ENCODE measurements around the gene ITK.

ITK gene

GRCh38 chr5:157248821-157249470 is 68.3 kb downstream of the ITK start:
- Histone ChIP-seq H3K4me1 (ENCODE audit: control insufficient read depth, insufficient read depth, low read length) (peaks cover 14% of the 10 kb centered on the region), H3K27ac (ENCODE audit: low read depth, low read length) (no peak overlapping the region), H3K9ac (ENCODE audit: low read length) (no peak overlapping the region), H3K36me3 (ENCODE audit: control insufficient read depth, insufficient read depth, low read length) (no peaks in the 10 kb centered on the region), H3K4me3 (ENCODE audit: low read depth, low read length) (no peak overlapping the region), H3K27me3 (ENCODE audit: control insufficient read depth, insufficient read depth, low read length) (no peaks in the 10 kb centered on the region), H3K9me3 (ENCODE audit: control insufficient read depth, insufficient read depth, low read depth, low read length) (no peaks in the 10 kb centered on the region)

- Histone ChIP-seq H3K4me1 (ENCODE audit: control insufficient read depth, insufficient read depth, low read length) (no peaks in the 10 kb centered on the region), H3K9ac (ENCODE audit: low read length) (no peak overlapping the region), H3K27ac (ENCODE audit: low read depth, low read length) (no peak overlapping the region), H3K4me3 (ENCODE audit: low read depth, low read length) (no peak overlapping the region), H3K27me3 (ENCODE audit: control insufficient read depth, insufficient read depth, low read length) (no peaks in the 10 kb centered on the region), H3K36me3 (ENCODE audit: control insufficient read depth, insufficient read depth, low read length) (no peaks in the 10 kb centered on the region), H3K9me3 (ENCODE audit: control insufficient read depth, insufficient read depth, low read depth, low read length) (no peaks in the 10 kb centered on the region)
These were observed 72.2 kb downstream of the ITK start for GRCh38 chr5:157252711-157253465.

- no peak overlapping the region for H3K27ac ChIP-seq (ENCODE audit: low read depth, low read length)
- no peaks in the 10 kb centered on the region for H3K27me3 ChIP-seq (ENCODE audit: control insufficient read depth, insufficient read depth, low read length)
- H3K9me3 ChIP-seq (ENCODE audit: control insufficient read depth, insufficient read depth, low read depth, low read length) = no peaks in the 10 kb centered on the region
- H3K4me1 ChIP-seq (ENCODE audit: control insufficient read depth, insufficient read depth, low read length) = no peaks in the 10 kb centered on the region
- no peak overlapping the region for H3K9ac ChIP-seq (ENCODE audit: low read length)
- H3K36me3 ChIP-seq (ENCODE audit: control insufficient read depth, insufficient read depth, low read length) = no peaks in the 10 kb centered on the region
- no peak overlapping the region for H3K4me3 ChIP-seq (ENCODE audit: low read depth, low read length)
These were observed 72.9 kb downstream of the ITK start for GRCh38 chr5:157253547-157253946.

GRCh38 chr5:157258450-157258849 is 77.8 kb downstream of the ITK start:
- Histone ChIP-seq H3K4me1 (ENCODE audit: control insufficient read depth, insufficient read depth, low read length) (no peaks in the 10 kb centered on the region; the same call in 1 of the 2 replicates), H3K27ac (ENCODE audit: low read depth, low read length) (no peak overlapping the region), H3K4me3 (ENCODE audit: low read depth, low read length) (no peak overlapping the region), H3K9me3 (ENCODE audit: control insufficient read depth, insufficient read depth, low read depth, low read length) (no peaks in the 10 kb centered on the region), H3K27me3 (ENCODE audit: control insufficient read depth, insufficient read depth, low read length) (no peaks in the 10 kb centered on the region; the same call in 1 of the 2 replicates), H3K9ac (ENCODE audit: low read length) (no peak overlapping the region), H3K36me3 (ENCODE audit: control insufficient read depth, insufficient read depth, low read length) (no peaks in the 10 kb centered on the region)

- Histone ChIP-seq H3K27ac (ENCODE audit: low read depth, low read length) (no peak overlapping the region), H3K9me3 (ENCODE audit: control insufficient read depth, insufficient read depth, low read depth, low read length) (no peaks in the 10 kb centered on the region), H3K36me3 (ENCODE audit: control insufficient read depth, insufficient read depth, low read length) (no peaks in the 10 kb centered on the region), H3K4me1 (ENCODE audit: control insufficient read depth, insufficient read depth, low read length) (no peaks in the 10 kb centered on the region; the same call in 1 of the 2 replicates), H3K9ac (ENCODE audit: low read length) (no peak overlapping the region), H3K4me3 (ENCODE audit: low read depth, low read length) (no peak overlapping the region), H3K27me3 (ENCODE audit: control insufficient read depth, insufficient read depth, low read length) (peaks cover 4% of the 10 kb centered on the region; the same call in 1 of the 2 replicates)
These were observed 79.1 kb downstream of the ITK start for GRCh38 chr5:157259699-157260098.

- peaks cover 28% of the 10 kb centered on the region for H3K27me3 ChIP-seq (ENCODE audit: control insufficient read depth, insufficient read depth, low read length)
- H3K36me3 ChIP-seq (ENCODE audit: control insufficient read depth, insufficient read depth, low read length) = no peaks in the 10 kb centered on the region
- H3K4me3 ChIP-seq (ENCODE audit: low read depth, low read length) = no peak overlapping the region
- H3K4me1 ChIP-seq (ENCODE audit: control insufficient read depth, insufficient read depth, low read length) = peaks cover 23% of the 10 kb centered on the region
- H3K9me3 ChIP-seq (ENCODE audit: control insufficient read depth, insufficient read depth, low read depth, low read length) = no peaks in the 10 kb centered on the region
- H3K9ac ChIP-seq (ENCODE audit: low read length) = no peak overlapping the region
- no peak overlapping the region for H3K27ac ChIP-seq (ENCODE audit: low read depth, low read length)
These were observed 83.0 kb downstream of the ITK start for GRCh38 chr5:157263496-157264090.

GRCh38 chr5:157265714-157266285 is 85.2 kb downstream of the ITK start, which contains the start of gene CYFIP2:
Gene CYFIP2 (plus strand): TSS chr5:157266123. CDS start chr5:157285362, 19,239 bp downstream.
- Histone ChIP-seq H3K27me3 (ENCODE audit: control insufficient read depth, insufficient read depth, low read length) (peaks cover 28% of the 10 kb centered on the region), H3K27ac (ENCODE audit: low read depth, low read length) (no peak within 1 kb of the TSS), H3K4me3 (ENCODE audit: low read depth, low read length) (peak within 1 kb of the TSS; percentile 79), H3K9ac (ENCODE audit: low read length) (peak within 1 kb of the TSS; percentile 58), H3K4me1 (ENCODE audit: control insufficient read depth, insufficient read depth, low read length) (peaks cover 34% of the 10 kb centered on the region), H3K9me3 (ENCODE audit: control insufficient read depth, insufficient read depth, low read depth, low read length) (no peaks in the 10 kb centered on the region), H3K36me3 (ENCODE audit: control insufficient read depth, insufficient read depth, low read length) (no peaks in the 10 kb centered on the region)

- Histone ChIP-seq H3K9me3 (ENCODE audit: control insufficient read depth, insufficient read depth, low read depth, low read length) (no peaks in the 10 kb centered on the region), H3K4me1 (ENCODE audit: control insufficient read depth, insufficient read depth, low read length) (peaks cover 34% of the 10 kb centered on the region), H3K36me3 (ENCODE audit: control insufficient read depth, insufficient read depth, low read length) (no peaks in the 10 kb centered on the region), H3K27me3 (ENCODE audit: control insufficient read depth, insufficient read depth, low read length) (peaks cover 28% of the 10 kb centered on the region), H3K4me3 (ENCODE audit: low read depth, low read length) (peak overlapping the region; percentile 79), H3K27ac (ENCODE audit: low read depth, low read length) (no peak overlapping the region), H3K9ac (ENCODE audit: low read length) (peak overlapping the region; percentile 58)
These were observed 85.8 kb downstream of the ITK start for GRCh38 chr5:157266286-157267007.

GRCh38 chr5:157267025-157267424 is 86.4 kb downstream of the ITK start:
- peaks cover 37% of the 10 kb centered on the region for H3K4me1 ChIP-seq (ENCODE audit: control insufficient read depth, insufficient read depth, low read length)
- peak overlapping the region; percentile 79 for H3K4me3 ChIP-seq (ENCODE audit: low read depth, low read length)
- no peaks in the 10 kb centered on the region for H3K36me3 ChIP-seq (ENCODE audit: control insufficient read depth, insufficient read depth, low read length)
- no peak overlapping the region for H3K27ac ChIP-seq (ENCODE audit: low read depth, low read length)
- no peak overlapping the region for H3K9ac ChIP-seq (ENCODE audit: low read length)
- peaks cover 28% of the 10 kb centered on the region for H3K27me3 ChIP-seq (ENCODE audit: control insufficient read depth, insufficient read depth, low read length)
- no peaks in the 10 kb centered on the region for H3K9me3 ChIP-seq (ENCODE audit: control insufficient read depth, insufficient read depth, low read depth, low read length)

DNA sequence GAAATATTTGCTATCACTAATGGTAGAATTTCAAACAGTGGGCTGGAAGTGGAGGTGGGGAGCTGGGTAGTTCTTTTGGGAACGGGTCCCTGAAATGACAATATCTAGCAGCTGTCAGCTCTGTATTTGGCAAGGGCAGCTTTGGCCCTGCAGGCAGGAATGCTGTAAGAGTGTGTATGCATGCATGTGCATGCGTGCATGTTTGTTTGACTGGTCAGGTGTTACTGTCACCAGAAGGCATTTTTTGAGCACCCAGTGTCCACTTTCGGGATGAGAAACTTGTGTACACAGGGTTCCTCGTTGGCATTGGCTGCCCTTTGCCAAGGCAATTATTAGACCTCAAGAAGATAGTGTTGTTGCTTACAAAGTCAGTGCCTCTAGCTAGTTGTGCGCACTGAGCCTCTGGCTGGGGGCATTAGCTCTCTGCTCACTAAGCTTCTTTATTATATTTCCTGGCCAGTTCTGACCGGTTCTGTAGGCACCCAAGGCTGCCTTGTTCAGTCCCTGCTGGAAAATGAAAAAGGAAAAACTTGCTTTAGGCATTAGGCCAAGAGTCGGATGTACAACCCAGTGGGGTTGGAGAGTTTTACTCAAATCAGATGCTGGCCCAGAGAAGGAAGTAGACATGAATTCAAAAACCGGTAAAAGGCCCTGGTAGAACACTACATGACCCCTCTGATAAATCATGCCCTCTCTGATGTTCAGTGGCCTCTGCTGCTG is 87.3 kb downstream of the ITK start:
- H3K4me3 ChIP-seq (ENCODE audit: low read depth, low read length) = no peak overlapping the region
- no peaks in the 10 kb centered on the region for H3K36me3 ChIP-seq (ENCODE audit: control insufficient read depth, insufficient read depth, low read length)
- H3K4me1 ChIP-seq (ENCODE audit: control insufficient read depth, insufficient read depth, low read length) = peaks cover 38% of the 10 kb centered on the region
- peaks cover 28% of the 10 kb centered on the region for H3K27me3 ChIP-seq (ENCODE audit: control insufficient read depth, insufficient read depth, low read length)
- no peaks in the 10 kb centered on the region for H3K9me3 ChIP-seq (ENCODE audit: control insufficient read depth, insufficient read depth, low read depth, low read length)
- H3K27ac ChIP-seq (ENCODE audit: low read depth, low read length) = no peak overlapping the region
- H3K9ac ChIP-seq (ENCODE audit: low read length) = no peak overlapping the region

Data from HUES6 (cell line).